GM10266 (cell line): Measurements from ENCODE around the gene PYCR2.

Source experiments
- DNase-seq: peaks from one replicate; pipeline ENCODE4 v3.0.0; 2012; ENCODE audit errors: extremely low spot score
- CTCF ChIP-seq: IDR thresholded peaks from 2 replicates; pipeline ENCODE4 v1.5.1; 2012; ENCODE audit warnings: mild to moderate bottlenecking, low read depth; ENCODE audit not compliant: control insufficient read depth, insufficient read depth; ENCODE audit errors: missing control alignments

Gene PYCR2

DNA sequence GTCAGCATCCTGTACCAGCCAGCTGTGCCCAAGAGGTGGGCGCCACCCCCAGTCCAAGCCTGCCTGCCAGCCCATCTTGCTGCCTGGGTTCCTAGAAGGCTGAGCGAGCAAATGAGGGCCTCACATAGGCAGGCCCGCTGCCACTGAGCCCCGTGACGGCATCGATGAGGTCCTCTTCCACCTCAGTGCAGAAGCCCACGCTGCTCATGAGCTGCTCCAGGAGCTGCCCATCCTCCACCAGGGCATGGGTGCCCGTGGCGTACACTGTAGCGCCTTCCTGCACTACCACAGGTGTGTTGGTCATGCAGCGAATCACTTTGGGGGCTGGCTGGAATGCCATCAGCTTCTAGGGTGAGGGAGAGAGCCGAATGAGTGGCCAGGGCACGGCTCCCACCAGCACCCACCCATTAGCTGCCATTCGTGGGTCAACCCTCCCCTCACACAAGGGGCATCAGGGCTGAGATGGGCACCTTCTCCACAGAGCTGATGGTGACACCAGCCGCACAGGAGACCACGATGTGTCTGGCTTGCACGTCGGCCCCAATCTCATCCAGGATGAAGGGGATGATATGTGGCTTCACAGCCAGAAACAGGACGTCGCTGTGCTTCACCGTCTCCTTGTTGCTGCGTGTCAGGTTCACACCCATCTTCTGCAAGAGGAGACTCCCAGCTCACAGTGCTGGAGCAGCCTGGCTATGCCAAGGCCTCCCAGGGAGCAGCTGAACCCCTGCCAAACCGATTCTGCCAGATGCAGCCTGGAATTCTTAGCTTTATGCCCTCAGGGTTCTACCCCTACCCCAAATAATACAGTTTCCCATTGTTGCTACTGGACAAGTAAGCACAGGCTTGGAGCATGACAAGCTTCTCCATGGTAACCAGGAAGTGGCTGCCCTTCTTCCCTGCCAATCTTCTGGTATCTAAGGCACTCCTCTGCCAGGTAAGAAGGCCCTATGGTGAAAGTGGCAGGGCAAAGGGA lies 2.0 kb downstream of the PYCR2 start:
- DNase-seq = no peak
- TF ChIP-seq CTCF = no peak

DNA sequence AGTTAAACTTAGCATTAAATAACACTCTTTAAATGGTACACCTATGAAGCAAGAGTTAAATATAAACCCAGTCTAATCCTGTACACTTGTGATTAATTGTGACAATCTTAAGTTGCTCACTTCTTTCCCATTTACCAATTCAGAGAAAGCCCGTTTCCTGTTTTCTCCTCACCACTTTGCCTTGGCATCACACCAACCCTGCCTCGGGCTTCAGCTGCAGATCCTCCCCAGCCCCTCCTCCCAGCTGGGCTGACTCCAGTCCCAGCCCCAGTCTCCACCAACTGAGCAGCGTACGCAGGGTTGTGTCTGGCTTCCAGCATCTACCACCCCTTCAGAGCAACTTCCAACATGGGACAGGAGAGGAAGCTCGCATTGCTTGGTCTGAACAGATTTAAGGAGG lies 4.1 kb downstream of the PYCR2 start:
- DNase-seq = no peak
- no peak for TF ChIP-seq CTCF

DNA sequence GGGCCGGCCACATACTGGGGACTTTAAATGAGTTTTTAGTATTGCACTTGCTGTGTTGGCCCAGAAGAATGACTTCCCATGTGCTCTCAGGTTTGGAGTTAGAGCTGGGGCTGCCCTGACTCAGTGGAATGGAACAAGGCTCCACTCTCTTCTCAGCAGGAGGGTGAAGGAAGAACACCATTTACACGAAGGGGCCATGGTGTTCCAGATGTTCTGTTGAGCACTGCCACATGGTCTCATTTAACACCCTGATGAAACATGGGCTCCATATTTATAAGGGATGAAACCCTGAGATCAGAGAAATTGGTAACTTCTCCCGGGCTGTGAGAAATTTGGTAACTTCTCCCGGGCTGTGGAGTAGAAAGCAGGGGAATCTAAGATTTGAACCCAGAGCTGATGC lies 5.8 kb downstream of the PYCR2 start:
- TF ChIP-seq CTCF = no peak
- no peak for DNase-seq

- no peak for DNase-seq
- TF ChIP-seq CTCF = no peak
Measured at GRCh38 chr1:225917536-225917935, 6.5 kb downstream of the PYCR2 start.

GRCh38 chr1:225917101-225917500 lies 6.9 kb downstream of the PYCR2 start:
- no peak for DNase-seq
- no peak for TF ChIP-seq CTCF

DNA sequence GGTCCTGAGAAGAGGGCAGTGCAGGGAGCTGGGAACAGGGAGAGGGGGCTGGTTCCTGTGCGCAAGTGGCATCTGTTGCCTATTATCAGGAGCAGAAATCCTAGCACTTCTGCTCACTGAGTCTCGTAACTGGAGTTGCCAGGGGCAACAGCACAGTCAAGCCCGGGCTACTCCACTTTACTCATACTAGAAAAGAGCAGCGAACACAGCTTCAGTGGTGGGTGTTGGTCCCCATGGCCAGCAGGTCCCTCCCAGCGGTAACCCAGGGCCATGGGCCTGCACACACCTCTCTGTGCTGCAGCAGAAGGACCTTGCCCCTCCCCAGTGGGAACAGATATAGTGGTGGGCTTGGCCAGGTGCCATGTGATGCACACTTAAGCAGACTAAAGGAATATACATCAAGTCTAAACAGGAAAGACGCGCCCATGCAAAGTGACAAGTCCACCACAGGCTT lies 8.5 kb downstream of the PYCR2 start:
- no peak for TF ChIP-seq CTCF
- DNase-seq = no peak

DNA sequence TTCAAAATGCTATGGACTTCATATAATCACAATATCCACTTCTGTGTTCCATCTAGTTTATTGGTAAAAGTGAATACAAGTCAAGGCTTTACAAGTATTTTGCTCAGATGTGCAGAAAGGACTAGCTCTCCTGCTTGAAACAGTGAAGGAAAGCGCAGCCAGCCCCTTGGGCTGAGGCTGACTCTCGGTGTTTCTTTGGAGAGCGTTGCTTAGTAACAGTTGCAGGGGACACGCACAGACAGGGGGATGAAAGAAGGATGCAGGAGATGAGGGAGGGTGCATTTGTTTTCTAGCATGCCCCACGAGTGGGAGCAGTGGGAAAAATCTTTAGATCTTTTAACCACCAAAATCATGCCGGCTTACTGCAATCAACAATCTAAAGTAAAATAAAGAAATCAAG lies 9.1 kb downstream of the PYCR2 start:
- no peak for DNase-seq
- no peak for TF ChIP-seq CTCF
